Activated naive CD4-positive, alpha-beta T cell (primary cell): ENCODE measurements around the gene NID2.

ENCODE experiments used
- DNase-seq, 4 experiments: peaks; one replicate each; lab custom pipeline; 2025; lab: John Stamatoyannopoulos, UW

Gene NID2

GRCh38 chr14:52023518-52023917, 45.3 kb downstream of the NID2 start:
- DNase-seq = no peak

DNA sequence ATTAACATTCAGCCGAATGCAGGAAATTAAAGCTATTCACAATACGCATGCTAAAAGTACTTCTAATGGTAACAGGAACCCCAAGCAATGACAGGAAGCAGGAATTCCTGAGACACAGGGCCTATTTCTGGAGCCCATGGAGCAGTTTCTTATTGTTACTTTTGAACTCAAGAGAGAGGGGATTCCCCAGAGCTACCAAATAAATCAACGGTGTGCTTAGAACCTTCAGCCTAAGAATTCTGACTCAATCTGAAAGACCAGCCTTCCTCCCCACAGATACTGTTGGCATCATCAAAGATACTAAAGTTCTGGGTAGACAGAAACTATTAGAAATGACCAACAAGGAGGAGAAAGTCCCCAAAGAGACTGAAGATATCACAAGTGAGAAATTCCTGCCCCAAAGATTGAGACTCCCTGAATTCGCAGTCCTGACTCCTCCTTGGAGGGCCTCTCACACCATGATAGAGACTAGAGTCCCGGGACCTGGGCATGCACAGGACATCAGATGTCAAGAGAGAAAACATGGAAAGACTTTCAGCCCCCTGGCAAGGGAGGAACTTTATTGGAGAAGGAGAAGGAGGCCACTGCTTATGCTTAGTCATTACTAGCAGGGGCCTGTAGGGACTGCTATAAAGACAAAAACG, 46.8 kb downstream of the NID2 start:
- DNase-seq = no peak

DNA sequence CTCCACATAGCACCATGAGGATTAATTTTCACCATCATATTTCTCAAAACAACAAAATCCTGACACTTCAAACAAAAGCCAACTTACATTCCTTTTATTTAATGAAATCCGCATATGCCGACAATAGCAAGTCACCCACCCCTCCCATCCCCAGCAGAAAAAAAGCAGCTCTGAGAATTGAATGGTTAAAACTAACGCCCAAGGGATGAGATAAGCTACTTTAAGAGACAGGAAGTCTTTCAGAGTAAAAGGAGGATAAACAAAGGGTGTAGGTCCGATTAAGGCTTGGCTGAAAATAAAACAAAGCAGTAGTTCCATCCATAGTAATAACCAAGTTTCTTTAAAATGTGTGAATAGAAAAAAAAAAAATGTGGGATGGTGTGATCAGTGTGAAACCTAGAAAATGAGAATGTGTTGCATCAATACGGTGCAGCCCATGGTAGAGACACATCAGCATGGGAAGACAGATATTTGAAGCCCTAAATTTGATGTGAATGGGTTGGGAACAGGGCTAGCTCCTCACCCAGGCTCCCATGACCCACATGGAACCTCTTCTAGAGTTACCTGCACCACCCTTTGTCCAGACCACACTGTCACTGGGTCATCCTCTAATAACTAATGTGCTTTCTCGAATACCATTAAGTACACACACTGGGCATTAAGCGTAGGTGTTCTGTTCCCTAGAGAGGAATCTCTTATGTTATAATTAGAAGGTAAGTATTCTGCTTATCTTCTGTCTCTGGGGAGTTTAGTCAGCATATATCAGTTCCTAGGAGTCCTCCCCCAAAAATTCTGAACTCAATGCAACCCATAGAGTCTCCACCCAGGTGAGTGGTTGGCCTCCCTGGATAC, 47.8 kb downstream of the NID2 start:
- DNase-seq = no peak

GRCh38 chr14:52020161-52020714, 48.6 kb downstream of the NID2 start:
- DNase-seq = no peak

DNA sequence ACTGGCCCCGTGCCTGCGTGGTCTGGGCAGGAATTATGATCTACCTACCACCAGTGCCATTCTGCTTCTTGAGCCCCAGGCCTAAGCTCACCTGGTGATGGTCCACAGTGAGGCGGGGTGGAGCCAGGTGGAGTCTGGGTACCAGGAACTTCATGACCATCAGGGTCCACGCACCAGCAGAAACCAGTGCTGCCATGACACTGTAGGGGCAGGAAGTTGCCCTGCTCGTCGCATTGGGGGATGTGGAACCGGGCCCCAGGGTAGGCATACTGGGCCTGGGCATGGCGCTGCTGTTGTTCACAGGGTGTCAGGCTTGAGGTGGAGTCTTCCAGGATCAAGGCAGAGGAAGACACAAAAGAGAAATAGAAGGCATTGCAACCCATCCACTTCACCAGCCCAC, 49.9 kb downstream of the NID2 start:
- DNase-seq = no peak

DNA sequence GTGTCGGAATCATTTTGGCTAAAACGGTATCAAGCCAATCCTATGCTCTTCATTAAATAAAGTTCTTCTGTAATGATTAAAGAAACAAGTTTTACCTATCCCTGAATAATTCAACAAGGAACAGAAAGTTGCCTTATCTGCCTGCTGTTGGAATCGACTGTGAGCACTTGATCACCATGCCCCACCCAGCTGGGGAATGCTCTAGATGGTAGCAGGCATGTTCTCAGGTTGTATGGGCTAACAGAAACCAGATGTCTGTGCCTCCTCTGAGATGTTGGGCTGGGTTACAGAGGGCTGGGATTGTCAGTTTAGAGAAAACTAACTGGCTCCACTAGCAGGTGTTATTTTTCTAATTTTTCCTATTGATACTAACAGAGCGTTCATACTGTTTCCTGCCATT, 50.6 kb downstream of the NID2 start:
- DNase-seq = no peak

DNA sequence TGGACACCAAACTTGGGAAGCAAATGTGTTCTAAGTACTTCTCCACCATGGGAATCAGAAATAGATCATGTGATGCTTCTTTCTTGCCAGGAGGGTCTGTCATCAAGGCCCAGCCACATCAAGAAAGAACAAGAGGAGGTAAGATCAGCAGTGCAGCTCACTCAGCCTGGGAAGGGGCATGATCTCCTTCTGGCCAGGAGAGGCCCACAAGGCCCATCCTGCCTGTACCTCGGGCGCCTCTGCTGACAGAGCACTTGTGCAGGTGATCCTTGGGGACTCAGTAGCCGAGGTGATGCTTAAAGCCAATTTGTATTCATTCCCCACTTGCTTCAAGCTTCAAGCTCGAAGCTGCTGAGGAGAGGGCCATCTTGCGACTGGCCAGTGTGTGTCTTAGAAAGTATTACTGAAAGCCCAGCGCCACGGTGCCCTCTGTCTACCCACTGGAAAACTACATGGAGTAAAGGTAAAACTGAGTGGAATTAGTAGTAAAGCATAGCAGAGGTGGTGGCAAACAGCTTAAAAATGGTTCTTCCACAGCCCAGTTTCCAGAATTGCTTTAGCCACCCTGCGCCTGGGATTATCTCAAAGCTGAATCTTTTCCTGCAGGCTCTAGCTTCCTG, 53.3 kb downstream of the NID2 start:
- no peak for DNase-seq

- no peak for DNase-seq
These were observed 54.1 kb downstream of the NID2 start for GRCh38 chr14:52014601-52015267.

- no peak for DNase-seq
These were observed 54.8 kb downstream of the NID2 start for GRCh38 chr14:52013984-52014600.

DNA sequence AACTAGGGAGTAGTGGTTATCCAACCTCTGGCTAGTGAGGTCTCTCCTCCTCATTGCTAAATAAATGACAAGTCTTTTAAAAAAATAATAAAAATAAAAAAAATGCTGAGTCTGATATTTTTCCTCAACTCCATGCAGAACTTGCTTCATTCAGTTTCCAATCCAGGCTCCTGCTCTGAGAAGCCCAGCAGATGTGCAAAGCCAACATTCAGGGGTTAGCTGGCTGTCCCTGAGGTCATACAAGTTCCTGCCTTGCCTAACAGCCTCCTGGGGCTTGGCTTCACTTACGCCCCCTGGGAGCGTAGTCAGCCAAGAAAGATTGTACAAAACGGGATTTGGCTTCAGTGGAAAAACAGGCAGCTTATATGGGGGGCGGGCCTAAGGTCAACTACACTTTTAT, 56.2 kb downstream of the NID2 start:
- no peak for DNase-seq

DNA sequence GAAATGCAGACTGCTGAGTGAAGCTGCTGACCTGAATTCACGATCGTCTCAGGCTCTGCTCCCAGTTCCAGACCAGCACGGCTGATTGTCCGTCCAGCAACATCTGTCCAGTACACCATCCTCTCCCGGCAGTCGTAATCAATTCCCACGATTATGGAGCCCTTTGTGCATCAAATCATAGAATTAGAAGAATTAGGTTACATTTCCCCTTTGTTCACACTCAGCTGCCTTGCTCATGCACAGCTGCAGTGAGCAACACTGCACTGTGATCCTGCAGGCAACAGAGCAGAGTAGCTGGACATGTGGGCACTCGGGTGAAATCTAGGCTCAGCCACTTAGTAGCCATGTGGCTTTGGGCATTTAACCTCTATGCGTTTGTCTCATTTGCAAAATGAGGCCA, 57.3 kb downstream of the NID2 start:
- no peak for DNase-seq

- no peak for DNase-seq
These were observed 58.6 kb downstream of the NID2 start for GRCh38 chr14:52010173-52010693.

GRCh38 chr14:52008136-52008535, 60.7 kb downstream of the NID2 start:
- no peak for DNase-seq

DNA sequence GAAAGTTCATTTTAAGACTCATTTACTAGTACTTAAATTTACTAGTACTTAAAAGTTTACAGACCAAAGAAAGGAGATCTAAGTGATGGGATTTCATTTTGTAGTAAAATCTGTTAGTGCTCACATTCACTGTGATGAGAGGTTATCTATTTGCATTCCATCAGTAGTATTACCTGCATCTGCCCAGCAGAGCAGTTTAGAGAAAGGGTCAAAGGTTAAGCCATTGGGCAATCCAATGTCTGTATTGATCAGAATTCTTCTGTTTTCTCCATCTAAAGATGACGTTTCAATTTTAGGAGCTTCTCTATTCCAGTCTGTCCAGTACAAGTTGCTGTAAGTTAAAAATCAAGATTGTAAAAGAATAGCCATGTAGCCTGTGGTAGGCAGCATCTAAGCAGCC, 61.2 kb downstream of the NID2 start:
- no peak for DNase-seq

GRCh38 chr14:52007211-52007610, 61.6 kb downstream of the NID2 start:
- DNase-seq = no peak

DNA sequence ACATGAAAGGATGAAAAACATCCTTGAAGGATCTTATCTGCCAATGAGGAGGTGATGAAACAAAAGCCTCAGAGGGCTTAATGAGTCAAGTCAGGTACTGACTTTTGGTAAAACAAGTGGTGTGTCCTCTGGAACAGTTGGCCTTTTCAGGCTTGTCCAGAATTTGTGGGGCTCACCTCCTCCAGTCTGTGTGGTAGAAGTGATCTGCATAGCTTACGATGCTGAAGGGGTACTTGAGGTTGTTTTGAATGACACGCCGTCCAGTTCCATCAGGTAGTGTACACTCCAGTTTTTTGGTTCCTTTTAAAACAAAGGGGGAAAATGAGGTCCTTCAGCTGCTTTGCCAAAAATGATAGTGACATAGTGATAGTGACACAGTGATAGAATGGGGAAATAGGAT, 62.5 kb downstream of the NID2 start:
- DNase-seq = no peak

DNA sequence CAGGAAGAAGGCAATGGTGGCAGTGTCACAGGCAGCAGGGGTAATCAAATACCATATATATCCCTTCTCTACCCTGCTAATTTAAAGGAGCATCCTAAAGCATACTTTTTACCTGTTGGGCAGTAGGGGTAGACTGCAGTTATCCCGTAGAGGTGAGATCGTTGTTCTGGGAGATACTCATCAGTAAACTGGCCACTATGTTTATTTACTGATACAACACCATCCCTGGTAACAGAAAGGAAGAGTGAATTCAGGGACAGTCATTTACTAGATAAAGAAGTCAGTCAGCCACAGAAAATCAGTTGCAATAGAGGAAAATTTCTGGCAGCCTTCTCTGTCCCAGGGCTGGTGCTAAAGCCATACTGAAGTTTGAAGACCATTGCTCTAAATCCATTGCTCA, 63.2 kb downstream of the NID2 start:
- no peak for DNase-seq

GRCh38 chr14:52003324-52003723, 65.5 kb downstream of the NID2 start:
- DNase-seq = no peak

DNA sequence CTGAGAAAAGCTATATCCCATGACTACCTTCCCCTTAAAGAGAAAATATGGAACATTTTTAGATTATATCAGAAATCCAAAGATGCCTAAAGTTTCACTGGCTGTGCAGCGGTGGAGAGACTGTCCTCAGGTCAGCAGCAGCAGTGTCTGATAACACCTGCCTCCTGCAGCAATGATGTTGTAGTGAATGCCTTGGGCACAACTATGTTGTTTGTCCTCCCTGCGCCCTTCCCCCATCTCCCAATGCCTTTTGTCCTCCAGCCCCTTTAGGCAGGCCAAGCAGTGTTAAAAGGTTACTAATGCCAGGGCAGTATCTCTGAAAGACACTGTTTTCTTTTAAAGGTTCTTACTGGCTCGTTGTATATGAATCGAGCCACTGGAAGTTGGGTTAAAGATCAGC, 66.3 kb downstream of the NID2 start:
- no peak for DNase-seq

GRCh38 chr14:52000696-52001095, 68.2 kb downstream of the NID2 start:
- no peak for DNase-seq

- no peak for DNase-seq
These were observed 68.8 kb downstream of the NID2 start for GRCh38 chr14:52000019-52000582.
